Measurements from ENCODE around the gene IRF7.
"Not testable (repeated sequence)": the region's sequence is repeated elsewhere in the genome, so short reads cannot be mapped to it uniquely, and the experiment has no call there.

- not testable (repeated sequence) for TF ChIP-seq CTCF (IDR thresholded peaks at IDR 0.05; ENCODE audit: insufficient read depth, low read depth, low read length); EZH2 (IDR thresholded peaks at IDR 0.05; ENCODE audit: insufficient read depth, low read length)
Observed at GRCh38 chr11:574031-574570, 41.6 kb downstream of the IRF7 start.

All from astrocyte (in vitro differentiated cells and primary cell).